HepG2 (cell line): ENCODE measurements around the gene CD300LD. TPM values are rescaled to one million over a fixed set of nuclear protein-coding genes. Genes with fewer than 3 reads are reported as not detected.
"Not testable (repeated sequence)": the region's sequence is repeated elsewhere in the genome, so short reads cannot be mapped to it uniquely, and the experiment has no call there.

Experiments used
- ATAC-seq: fragments of 200-7000 bp; cut with Tn5 transposase; 3 replicates; pipeline ENCODE4 v1.9.1; 2020; ENCODE audit warnings: mild to moderate bottlenecking, moderate library complexity
- BruUV-seq: library from RNA; stranded (reverse); fragments of 400-500 nt; replicated peaks from 2 replicates; lab custom pipeline; 2021; lab: Mats Ljungman, UMichigan
- CTCF ChIA-PET: fragments of 300-600 bp; formaldehyde crosslinking; extraction: SDS; loops from one replicate; lab custom pipeline; 2021; ENCODE audit warnings: low total read pairs, inconsistent platforms, low intra/inter-chr PET ratio; lab: Yijun Ruan, JAX
- POLR2A ChIA-PET: fragments of 350-600 bp; sonication (Branson Sonifier 250); formaldehyde crosslinking; loops from one replicate; lab custom pipeline; 2020; ENCODE audit warnings: antibody characterized with exemption, inconsistent platforms; lab: Yijun Ruan, JAX
- DNase-seq: peaks from one replicate; pipeline ENCODE4 v3.0.0-alpha.2; 2015; ENCODE audit warnings: low spot score
- FAIRE-seq: peaks from 3 replicates; lab custom pipeline; 2011; peaks lifted over from hg19 to GRCh38; lab: Jason Lieb, UNC
- H2AFZ ChIP-seq: one replicate; pipeline ENCODE4 v1.6.1; 2011; ENCODE audit warnings: low read length, inconsistent platforms
- H3K27ac ChIP-seq: fragments of 300-600 bp; 3 replicates; pipeline ENCODE4 v1.8.0; 2011; ENCODE audit warnings: mixed run types, mild to moderate bottlenecking, mixed read lengths, low read length, inconsistent platforms; ENCODE audit not compliant: insufficient read depth; ENCODE audit errors: extremely low read length
- H3K27me3 ChIP-seq, 2 experiments: fragments of 200-600 bp in 1 of 2; 2 replicates in 1 of 2; 3 replicates in 1 of 2; pipeline versions ENCODE4 v1.6.0 to v1.8.0; 2011; ENCODE audit warnings: low read length in 2 of 2, mild to moderate bottlenecking in 2 of 2, moderate library complexity in 2 of 2, inconsistent platforms in 1 of 2; ENCODE audit not compliant: insufficient read depth in 2 of 2, control insufficient read depth in 1 of 2
- H3K36me3 ChIP-seq, 2 experiments: fragments of 200-600 bp in 1 of 2; replicated peaks in 1 of 2; 2 replicates in 1 of 2; 3 replicates in 1 of 2; pipeline versions ENCODE4 v1.5.1 to v1.8.0; 2011; ENCODE audit warnings: low read length in 2 of 2, inconsistent platforms in 1 of 2; ENCODE audit not compliant: insufficient read depth in 2 of 2, control insufficient read depth in 1 of 2
- H3K4me1 ChIP-seq: 2 replicates; pipeline ENCODE4 v1.5.1; 2012; ENCODE audit warnings: low read length, inconsistent platforms; ENCODE audit not compliant: insufficient read depth
- H3K4me2 ChIP-seq: 2 replicates; pipeline ENCODE4 v1.6.0; 2011; ENCODE audit warnings: low read depth, low read length, inconsistent platforms
- H3K4me3 ChIP-seq, 3 experiments: fragments of 200-600 bp in 1 of 3; sonication (generic), shearing (Covaris generic) in 1 of 3; replicated peaks in 1 of 3; 2 replicates each; pipeline ENCODE4 v1.5.1; 2011 to 2016; ENCODE audit warnings: low read length in 3 of 3, inconsistent platforms in 2 of 3, low read depth in 2 of 3, mild to moderate bottlenecking in 2 of 3, control low read depth in 1 of 3, mixed read lengths in 1 of 3; ENCODE audit not compliant: insufficient read depth in 1 of 3
- H3K79me2 ChIP-seq: one replicate; pipeline ENCODE4 v1.6.1; 2011; ENCODE audit warnings: low read length, inconsistent platforms; ENCODE audit not compliant: insufficient read depth
- H3K9ac ChIP-seq: 2 replicates; pipeline ENCODE4 v1.6.0; 2011; ENCODE audit warnings: mild to moderate bottlenecking, low read depth, low read length, inconsistent platforms; ENCODE audit not compliant: insufficient read depth
- H3K9me3 ChIP-seq: 2 replicates; pipeline ENCODE4 v1.5.1; 2012; ENCODE audit warnings: mild to moderate bottlenecking, low read length
- H4K20me1 ChIP-seq: 2 replicates; pipeline ENCODE4 v1.6.0; 2011; ENCODE audit warnings: inconsistent platforms, mild to moderate bottlenecking, low read length, moderate library complexity; ENCODE audit not compliant: insufficient read depth
- ATAD3A ChIP-seq: sonication (generic); formaldehyde crosslinking; IDR thresholded peaks from 2 replicates; pipeline ENCODE4 v1.4.0; 2020; ENCODE audit warnings: missing genetic modification reagents
- MAFF ChIP-seq: IDR thresholded peaks from 2 replicates; pipeline ENCODE4 v1.6.1; 2011; ENCODE audit warnings: low read depth, low read length, improper control_type of control experiment
- STAT5B ChIP-seq: sonication (generic); formaldehyde crosslinking; IDR thresholded peaks from 2 replicates; pipeline ENCODE4 v1.4.0; 2020; ENCODE audit warnings: missing genetic modification reagents
- WGBS: methylation state at CpG from one replicate; pipeline ENCODE4 v1.1.6; 2017; ENCODE audit warnings: low lambda C conversion rate; 5-methylcytosine and 5-hydroxymethylcytosine counted together
- in situ Hi-C: cut with HindIII; loops from 2 replicates; pipeline ENCODE4 v1.10.0; 2017; ENCODE audit warnings: low pct_unique_long_range_greater_than_20kb; ENCODE audit not compliant: extremely low pct_ligation_motif_present
- intact Hi-C: fragments of 100-400 bp; cut with micrococcal nuclease; formaldehyde crosslinking; loops from one replicate; pipeline ENCODE4 v1.10.0; 2022; ENCODE audit not compliant: unreplicated experiment
- polyA plus RNA-seq, 8 experiments: library from polyadenylated mRNA; depleted of rRNA in 3 of 8; stranded (reverse) in 7 of 8; unstranded in 1 of 8; fragments of >200 nt; fragmentation: Illumina TruSeq in 4 of 8; extraction: Trizol in 4 of 8; gene quantifications; 2 replicates each; pipeline versions ENCODE4 v1.2.1 to v1.2.3, GENCODE V29; 2011 to 2016; ENCODE audit warnings: low read depth in 4 of 8, missing spikeins in 1 of 8, mixed read lengths in 1 of 8; ENCODE audit not compliant: insufficient read depth in 1 of 8
- total RNA-seq, 5 experiments: library from RNA; depleted of rRNA; stranded (reverse); fragments of >200 nt; fragmentation: Illumina TruSeq; extraction: Trizol; gene quantifications; 2 replicates each; pipeline ENCODE4 v1.2.3, GENCODE V29; 2016; ENCODE audit warnings: low read depth in 1 of 5
- TF ChIP-seq, protein P1 (sequence below), 2 experiments: sonication (generic) in 1 of 2; formaldehyde crosslinking in 1 of 2; IDR thresholded peaks; 2 replicates each; pipeline versions ENCODE4 v1.4.0 to v1.6.1; 2016 to 2020; ENCODE audit warnings: borderline replicate concordance in 1 of 2, low read depth in 1 of 2, mild to moderate bottlenecking in 1 of 2, missing genetic modification reagents in 1 of 2

CD300LD gene
- total and polyA plus RNA-seq, 2 of the 13 experiments (the other 11 are each of a cell fraction or from before 2014, with no cell fraction given) = not detected

DNA sequence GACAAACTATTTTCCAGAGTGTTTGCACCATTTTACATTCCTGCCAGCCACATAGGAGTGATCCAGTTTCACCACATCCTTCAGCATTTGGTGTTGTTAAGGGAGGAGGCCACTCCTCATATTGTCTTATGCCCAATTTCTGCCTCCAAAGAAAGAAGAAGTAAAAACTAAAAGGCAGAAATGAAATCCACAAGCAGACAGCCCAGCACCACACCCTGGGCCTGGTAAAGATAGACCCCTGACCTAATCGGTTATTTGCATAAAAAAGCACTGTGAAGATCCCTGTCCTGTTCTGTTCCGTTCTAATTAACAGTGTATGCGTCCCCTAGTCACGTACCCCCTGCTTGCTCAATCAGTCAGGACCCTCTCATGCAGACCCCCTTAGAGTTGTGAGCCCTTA lies 33.7 kb downstream of the CD300LD start:
- DNase-seq, BruUV-seq, in situ Hi-C loops, H3K27ac ChIP-seq, CTCF ChIA-PET, ATAC-seq, H4K20me1 ChIP-seq, H3K79me2 ChIP-seq, intact Hi-C loops, H3K9me3 ChIP-seq, FAIRE-seq, H3K4me2 ChIP-seq, H3K4me1 ChIP-seq, H3K9ac ChIP-seq, H2AFZ ChIP-seq, H3K4me3 ChIP-seq, H3K36me3 ChIP-seq, POLR2A ChIA-PET: not testable (repeated sequence)
- H3K27me3 ChIP-seq = peaks cover 7 to 76% of the 10 kb centered on the region in 2 experiments
- WGBS = 2% methylated on average over 4 of the region's 4 CpGs

- no peak overlapping the region for H3K27ac ChIP-seq
- H3K4me3 ChIP-seq = no peak overlapping the region
- DNase-seq (no peak), ATAC-seq (no peak), FAIRE-seq (no peak)
- intact Hi-C loops = no loop called here
- CTCF ChIA-PET = no interaction called here
- H3K4me2 ChIP-seq = no peak overlapping the region
- H3K9me3 ChIP-seq = no peaks in the 10 kb centered on the region
- 9% methylated on average over 7 of the region's 7 CpGs for WGBS
- H2AFZ ChIP-seq = no peak overlapping the region
- POLR2A ChIA-PET = no interaction called here
- in situ Hi-C loops = no loop called here
- H3K9ac ChIP-seq = no peak overlapping the region
- H3K27me3 ChIP-seq = peaks cover 4 to 78% of the 10 kb centered on the region in 2 experiments
- H3K4me1 ChIP-seq = no peaks in the 10 kb centered on the region
- no peaks in the 10 kb centered on the region for H3K79me2 ChIP-seq
- no peaks in the 10 kb centered on the region for H4K20me1 ChIP-seq
- BruUV-seq = no TSS peak
- H3K36me3 ChIP-seq = no peaks in the 10 kb centered on the region
- TF ChIP-seq MAFF = peak; percentile 90
- no peak for TF ChIP-seq ATAD3A (CRISPR knock-in tag)
- TF ChIP-seq, protein P1, sequence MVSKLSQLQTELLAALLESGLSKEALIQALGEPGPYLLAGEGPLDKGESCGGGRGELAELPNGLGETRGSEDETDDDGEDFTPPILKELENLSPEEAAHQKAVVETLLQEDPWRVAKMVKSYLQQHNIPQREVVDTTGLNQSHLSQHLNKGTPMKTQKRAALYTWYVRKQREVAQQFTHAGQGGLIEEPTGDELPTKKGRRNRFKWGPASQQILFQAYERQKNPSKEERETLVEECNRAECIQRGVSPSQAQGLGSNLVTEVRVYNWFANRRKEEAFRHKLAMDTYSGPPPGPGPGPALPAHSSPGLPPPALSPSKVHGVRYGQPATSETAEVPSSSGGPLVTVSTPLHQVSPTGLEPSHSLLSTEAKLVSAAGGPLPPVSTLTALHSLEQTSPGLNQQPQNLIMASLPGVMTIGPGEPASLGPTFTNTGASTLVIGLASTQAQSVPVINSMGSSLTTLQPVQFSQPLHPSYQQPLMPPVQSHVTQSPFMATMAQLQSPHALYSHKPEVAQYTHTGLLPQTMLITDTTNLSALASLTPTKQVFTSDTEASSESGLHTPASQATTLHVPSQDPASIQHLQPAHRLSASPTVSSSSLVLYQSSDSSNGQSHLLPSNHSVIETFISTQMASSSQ (IDR thresholded peaks at IDR 0.05; ENCODE audit: low read depth) = no peak
- TF ChIP-seq, protein P1 (CRISPR knock-in tag; IDR thresholded peaks at IDR 0.05; ENCODE audit: borderline replicate concordance) = no peak
- TF ChIP-seq STAT5B (CRISPR knock-in tag) = no peak
These were observed 36.6 kb downstream of the CD300LD start for GRCh38 chr17:74555427-74555940.
